HG03280 (cell line): ENCODE measurements around the gene E2F3.

Experiments used
- ATAC-seq: cut with Tn5 transposase; IDR thresholded peaks from one replicate; pipeline ENCODE4 v1.9.1; 2021; ENCODE audit warnings: mild to moderate bottlenecking, moderate library complexity; ENCODE audit not compliant: unreplicated experiment

E2F3 gene

DNA sequence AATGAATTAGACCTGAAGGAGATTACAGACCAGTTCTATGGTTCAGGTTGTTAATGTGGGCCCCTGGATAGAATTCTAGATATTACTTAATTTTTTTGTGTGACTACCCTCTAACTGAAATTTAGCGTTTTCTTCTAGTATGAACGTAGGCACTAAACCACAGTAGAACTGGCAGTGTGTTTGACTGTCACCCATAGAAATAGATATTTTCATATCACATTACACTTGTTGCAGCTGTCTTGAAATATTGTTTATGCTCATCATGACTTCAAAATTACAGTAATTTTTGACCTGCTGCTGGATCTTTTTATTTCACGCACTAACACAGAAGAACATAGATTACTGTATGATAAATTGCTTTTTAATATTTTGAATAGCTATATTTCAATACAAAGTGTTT lies 31.6 kb downstream of the E2F3 start:
- ATAC-seq = no peak

- no peak for ATAC-seq
Observed at GRCh38 chr6:20433929-20434328, 32.2 kb downstream of the E2F3 start.

DNA sequence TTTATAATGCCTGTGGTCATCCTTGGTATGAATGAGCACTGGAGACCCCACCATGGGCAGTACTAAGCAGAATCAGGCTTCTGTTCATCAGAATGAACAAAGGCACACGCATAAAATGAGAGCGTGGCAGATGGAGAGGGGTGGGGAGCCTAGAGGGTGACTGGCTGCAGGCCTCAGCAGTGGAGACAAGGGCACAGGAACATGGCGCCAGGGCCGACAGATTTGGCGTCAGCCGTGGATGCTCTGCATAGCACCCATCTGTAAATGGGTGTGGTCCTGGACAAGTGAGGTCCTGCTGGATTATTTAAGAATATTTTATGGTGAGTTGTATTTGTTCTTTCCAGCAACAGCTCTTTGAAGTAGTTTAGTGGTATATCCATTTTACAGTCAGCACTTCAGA lies 33.1 kb downstream of the E2F3 start:
- ATAC-seq = no peak

DNA sequence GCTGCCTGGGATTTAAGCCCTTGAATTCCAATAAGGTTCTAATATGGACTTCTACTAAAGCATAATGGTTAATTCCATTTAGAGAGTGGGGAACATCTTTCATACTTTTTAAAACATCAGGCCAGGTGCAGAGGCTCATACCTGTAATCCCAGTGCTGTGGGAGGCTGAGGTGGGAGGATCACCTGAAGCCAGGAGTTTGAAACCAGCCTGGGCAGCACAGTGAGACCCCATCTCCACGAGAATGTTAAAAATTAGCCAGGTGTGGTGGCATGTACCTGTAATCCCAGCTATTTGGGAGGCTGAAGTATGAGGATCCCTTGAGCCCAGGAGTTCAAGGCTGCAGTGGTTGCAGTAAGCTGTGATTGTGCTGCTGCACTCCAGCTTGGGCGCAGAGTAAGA lies 35.0 kb downstream of the E2F3 start:
- ATAC-seq = no peak

DNA sequence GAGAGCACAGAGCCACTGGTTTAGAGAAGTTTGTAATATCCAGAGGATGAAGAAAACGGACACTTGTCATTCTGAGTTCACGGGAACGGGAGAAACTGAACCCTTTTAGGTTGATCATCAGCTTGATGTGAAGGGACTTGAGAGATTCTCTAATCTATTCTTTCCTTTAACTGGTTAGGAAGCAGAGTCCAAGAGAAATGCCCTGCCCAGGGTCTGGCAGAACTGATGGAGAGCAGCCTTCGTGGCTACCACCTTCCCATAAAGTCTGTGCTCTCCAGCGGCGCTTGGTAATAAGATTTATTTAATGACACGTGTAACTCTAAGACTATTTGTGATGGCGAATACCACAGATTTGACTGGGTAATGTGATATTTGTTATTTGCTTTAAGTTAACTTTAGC lies 36.0 kb downstream of the E2F3 start:
- ATAC-seq = no peak

DNA sequence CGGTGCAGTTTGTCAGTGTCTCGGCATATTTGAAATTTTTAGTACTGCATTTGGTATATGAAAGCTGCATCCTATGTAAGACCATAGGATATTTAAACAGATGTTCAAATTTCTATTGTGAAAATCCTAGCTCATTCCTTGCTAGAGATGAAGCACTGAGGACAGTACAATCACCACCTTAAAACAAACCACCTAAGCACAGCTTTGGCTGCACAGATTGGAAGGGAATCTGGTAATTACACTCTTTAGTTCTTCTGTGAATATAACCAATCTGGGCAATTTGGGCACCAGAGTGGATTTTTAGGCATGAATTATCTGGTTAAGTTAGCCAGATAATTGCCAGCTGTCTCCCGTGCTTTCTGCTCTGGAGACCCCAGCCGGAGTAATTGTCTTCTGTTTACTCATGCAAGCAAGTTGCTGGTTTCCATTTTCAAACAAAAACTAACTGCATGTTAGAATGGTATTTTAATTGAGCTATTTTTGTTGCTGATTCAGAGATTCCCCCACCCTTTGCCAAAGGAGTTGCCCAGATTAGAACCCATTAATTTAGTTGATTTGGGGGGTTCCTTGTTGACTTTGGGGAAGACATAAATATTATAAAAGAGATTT lies 36.9 kb downstream of the E2F3 start:
- ATAC-seq = no peak

DNA sequence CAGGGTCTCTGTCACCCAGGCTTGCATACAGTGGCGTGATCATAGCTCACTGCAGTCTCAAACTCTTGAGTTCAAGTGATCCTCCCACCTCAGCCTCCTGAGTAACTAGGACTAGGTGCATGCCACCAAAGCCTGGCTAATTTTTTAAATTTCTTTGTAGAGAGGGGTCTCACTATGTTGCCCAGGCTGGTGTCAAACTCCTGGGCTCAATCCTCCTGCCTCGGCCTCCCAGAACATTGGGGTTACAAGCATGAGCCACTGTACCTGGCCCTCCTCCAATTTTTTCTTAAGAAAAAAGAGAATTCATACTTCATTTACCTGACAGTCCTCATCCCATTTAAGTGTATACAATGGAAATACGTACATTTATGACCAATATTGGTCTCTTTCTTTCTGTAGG lies 37.9 kb downstream of the E2F3 start:
- ATAC-seq = no peak

- ATAC-seq = no peak
Observed at GRCh38 chr6:20440296-20440695, 38.6 kb downstream of the E2F3 start.

- ATAC-seq = no peak
Observed at GRCh38 chr6:20441236-20441635, 39.6 kb downstream of the E2F3 start.

GRCh38 chr6:20441921-20442320 lies 40.2 kb downstream of the E2F3 start:
- no peak for ATAC-seq

GRCh38 chr6:20444786-20445271 lies 43.1 kb downstream of the E2F3 start:
- no peak for ATAC-seq

DNA sequence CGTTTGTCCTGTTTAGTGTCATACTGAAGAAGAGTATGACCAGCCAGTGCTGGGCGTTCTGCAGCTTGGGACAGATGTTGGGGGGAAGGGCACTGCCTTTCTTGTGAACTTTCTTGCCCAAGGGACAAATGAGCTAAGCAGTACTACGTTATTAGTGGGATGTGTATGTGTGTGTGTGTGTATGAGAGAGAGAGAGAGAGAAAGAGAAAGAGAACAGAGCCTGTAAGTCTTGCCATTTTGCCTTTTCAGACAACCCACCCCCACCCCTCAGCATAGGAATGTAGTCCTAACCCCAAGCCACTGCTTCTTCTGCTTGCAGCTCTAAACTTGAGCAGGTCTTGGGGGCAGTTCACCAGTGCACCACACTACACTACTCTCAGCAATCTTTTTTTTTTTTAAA lies 45.5 kb downstream of the E2F3 start:
- no peak for ATAC-seq

- ATAC-seq = no peak
Observed at GRCh38 chr6:20447581-20448132, 46.0 kb downstream of the E2F3 start.

- ATAC-seq = no peak
Observed at GRCh38 chr6:20448828-20449227, 47.1 kb downstream of the E2F3 start.

DNA sequence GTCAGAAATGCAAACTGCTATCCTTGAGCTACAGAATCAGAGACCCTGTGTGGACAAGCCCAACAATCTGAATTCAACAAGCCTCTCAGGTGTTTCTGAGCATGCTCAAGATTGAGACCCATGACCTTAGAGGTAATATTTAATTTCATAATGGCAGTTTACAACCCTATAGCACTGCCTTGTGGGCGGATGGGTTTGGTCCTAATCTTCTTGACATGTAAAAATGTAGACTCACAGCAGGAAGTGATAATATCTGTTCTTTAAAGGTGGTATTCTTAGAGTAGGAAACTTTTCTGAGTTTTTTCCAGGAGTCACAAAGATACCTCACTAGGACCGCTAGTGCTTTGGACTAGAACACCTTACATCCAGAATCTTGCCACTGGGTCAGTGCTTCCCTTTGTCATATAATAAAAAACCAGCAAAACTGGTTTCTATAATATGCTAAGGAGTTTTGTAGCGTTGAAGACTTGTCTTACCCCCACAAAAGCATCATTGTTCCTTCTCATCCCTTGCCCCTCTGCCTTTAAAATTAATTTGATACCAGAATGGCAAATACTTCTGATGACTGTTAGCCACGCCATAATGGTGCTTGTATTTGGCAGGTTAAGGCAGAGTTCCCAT lies 52.6 kb downstream of the E2F3 start:
- ATAC-seq = no peak

DNA sequence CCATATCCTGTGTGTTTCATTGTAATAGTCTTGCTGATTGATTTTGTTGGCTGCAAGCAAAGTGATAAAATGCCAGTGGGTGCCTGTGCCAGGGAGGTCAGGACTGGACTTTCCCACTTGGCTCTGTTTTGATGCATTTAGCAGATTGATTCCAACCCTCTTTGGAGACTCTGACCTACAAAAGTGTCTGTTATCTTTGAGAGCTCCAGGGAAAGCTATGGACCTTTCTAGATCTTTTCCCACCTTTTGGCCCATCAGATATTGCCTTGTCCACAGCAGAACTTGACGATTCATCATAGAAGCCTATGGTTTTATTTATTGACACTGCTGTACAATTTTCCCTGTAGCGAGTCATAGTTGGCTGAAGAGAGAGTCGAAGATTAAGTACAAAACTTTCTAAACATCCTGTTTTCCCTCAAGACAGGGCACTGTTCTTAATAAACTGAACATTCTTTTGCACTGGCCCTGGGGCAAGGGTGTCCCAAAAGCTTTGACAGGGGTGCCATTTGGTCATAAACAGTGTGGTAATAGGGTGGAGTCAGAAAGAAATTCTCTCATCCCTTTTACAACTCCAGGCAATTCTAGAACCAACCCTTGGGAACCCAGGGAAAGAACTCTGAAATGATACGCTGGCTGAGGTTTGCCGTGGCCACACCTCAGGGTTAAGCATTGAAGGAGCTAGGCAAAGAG lies 53.7 kb downstream of the E2F3 start:
- ATAC-seq = no peak

- ATAC-seq = no peak
Observed at GRCh38 chr6:20458027-20458894, 56.6 kb downstream of the E2F3 start.

DNA sequence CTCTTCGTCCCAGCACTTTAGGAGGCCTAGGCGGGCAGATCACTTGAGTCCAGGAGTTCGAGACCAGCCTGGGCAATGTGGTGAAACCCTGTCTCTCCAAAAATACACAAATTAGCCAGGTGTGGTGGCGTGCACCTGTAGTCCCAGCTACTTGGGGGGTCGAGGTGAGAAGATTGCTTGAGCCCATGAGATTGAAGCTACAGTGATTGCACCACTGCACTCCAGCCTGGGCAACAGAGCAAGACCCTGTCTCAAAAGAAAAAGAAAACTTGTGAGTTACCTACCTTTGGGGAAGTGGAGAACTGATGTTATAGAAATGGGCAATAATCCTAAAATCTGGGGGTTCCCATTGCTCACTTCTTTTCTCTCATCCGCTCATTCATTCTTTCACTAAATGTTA lies 58.0 kb downstream of the E2F3 start:
- no peak for ATAC-seq

GRCh38 chr6:20461576-20461975 lies 59.9 kb downstream of the E2F3 start:
- no peak for ATAC-seq

- ATAC-seq = peak; percentile 50
Observed at GRCh38 chr6:20463396-20463795, 61.7 kb downstream of the E2F3 start.

- ATAC-seq = no peak
Observed at GRCh38 chr6:20464041-20464440, 62.4 kb downstream of the E2F3 start.
